Measurements from ENCODE around the gene KRT2. TPM values are rescaled to one million over a fixed set of nuclear protein-coding genes. Genes with fewer than 3 reads are reported as not detected.

The KRT2 gene
- total and polyA plus RNA-seq, 4 donors, result not detected

DNA sequence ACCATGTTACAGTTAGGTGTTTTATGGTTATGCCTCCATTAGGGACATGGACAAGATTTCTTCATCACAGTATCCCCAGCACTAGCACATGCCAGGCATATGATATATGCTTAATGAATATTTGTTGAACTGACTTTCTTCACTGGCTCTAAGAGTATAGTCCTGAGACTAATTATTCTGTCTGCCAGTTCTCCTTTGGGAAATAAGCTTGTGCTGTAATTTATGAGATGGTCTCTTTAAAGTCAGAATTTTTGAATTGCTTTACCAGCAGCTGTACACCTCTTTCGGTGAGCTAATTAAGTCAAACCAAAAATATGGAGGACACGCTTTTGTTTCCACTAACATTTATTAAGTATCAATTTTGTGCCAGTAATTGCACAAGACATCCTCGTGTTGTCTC lies 45.9 kb downstream of the KRT2 start:
- no peak overlapping the region for H3K4me3 ChIP-seq (ENCODE audit: low read depth in 1 of 3, low read length in 3 of 3)
- WGBS, result 69% methylated on average over 3 of the region's 3 CpGs
- H3K4me1 ChIP-seq (ENCODE audit: control insufficient read depth in 4 of 4, insufficient read depth in 4 of 4, low read length in 3 of 4), result no peaks in the 10 kb centered on the region
- TF ChIP-seq, protein P1, sequence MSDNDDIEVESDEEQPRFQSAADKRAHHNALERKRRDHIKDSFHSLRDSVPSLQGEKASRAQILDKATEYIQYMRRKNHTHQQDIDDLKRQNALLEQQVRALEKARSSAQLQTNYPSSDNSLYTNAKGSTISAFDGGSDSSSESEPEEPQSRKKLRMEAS (IDR thresholded peaks at IDR 0.05), result no peak
- TF ChIP-seq RAD21 (IDR thresholded peaks at IDR 0.05) (no peak), TAF1 (conservative IDR thresholded peaks at IDR 0.05) (no peak), NR2F2 (IDR thresholded peaks at IDR 0.05) (no peak)
- H3K9me3 ChIP-seq (ENCODE audit: control insufficient read depth in 4 of 4, low read length in 3 of 4), result no peaks in the 10 kb centered on the region
- no peak for DNase-seq (ENCODE audit: low spot score)
- H3K36me3 ChIP-seq (ENCODE audit: control insufficient read depth in 4 of 4, insufficient read depth in 3 of 4, low read depth in 1 of 4, low read length in 3 of 4), result no peaks in the 10 kb centered on the region
- H3K9ac ChIP-seq (ENCODE audit: low read depth in 1 of 2, low read length in 2 of 2), result no peak overlapping the region
- H3K27me3 ChIP-seq (ENCODE audit: control insufficient read depth in 4 of 4, insufficient read depth in 4 of 4, low read length in 3 of 4), result peaks cover 0 to 5% (median 3%) of the 10 kb centered on the region in 4 donors
- H3K27ac ChIP-seq (ENCODE audit: low read depth in 1 of 2, low read length in 2 of 2), result no peak overlapping the region

DNA sequence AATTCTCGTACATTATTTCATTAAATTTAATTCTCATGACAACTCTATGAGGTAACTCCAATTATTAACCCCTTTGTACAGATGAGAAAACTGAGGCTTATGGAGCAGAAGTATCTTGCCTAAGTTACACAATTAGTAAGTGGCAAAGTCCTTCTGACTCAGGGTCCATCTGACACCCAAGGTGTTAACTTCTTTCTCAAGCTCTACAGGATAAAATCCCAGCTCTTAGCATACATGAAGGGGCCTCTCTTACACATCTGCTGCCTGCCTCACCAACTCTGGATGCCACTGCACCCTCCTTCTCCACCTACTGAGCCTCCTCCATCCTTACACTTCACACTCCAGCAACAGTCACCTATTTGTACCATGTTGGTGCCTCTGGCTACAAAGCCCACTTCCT lies 46.5 kb downstream of the KRT2 start:
- no peak overlapping the region for H3K27ac ChIP-seq (ENCODE audit: low read depth in 1 of 2, low read length in 2 of 2)
- H3K9ac ChIP-seq (ENCODE audit: low read depth in 1 of 2, low read length in 2 of 2), result no peak overlapping the region
- H3K4me1 ChIP-seq (ENCODE audit: control insufficient read depth in 4 of 4, insufficient read depth in 4 of 4, low read length in 3 of 4), result no peaks in the 10 kb centered on the region
- DNase-seq (ENCODE audit: low spot score), result no peak
- no peaks in the 10 kb centered on the region for H3K9me3 ChIP-seq (ENCODE audit: control insufficient read depth in 4 of 4, low read length in 3 of 4)
- H3K27me3 ChIP-seq (ENCODE audit: control insufficient read depth in 4 of 4, insufficient read depth in 4 of 4, low read length in 3 of 4), result peaks cover 0 to 7% (median 3%) of the 10 kb centered on the region in 4 donors
- no peak overlapping the region for H3K4me3 ChIP-seq (ENCODE audit: low read depth in 1 of 3, low read length in 3 of 3)
- WGBS, result 89% methylated on average over 1 of the region's 1 CpG
- H3K36me3 ChIP-seq (ENCODE audit: control insufficient read depth in 4 of 4, insufficient read depth in 3 of 4, low read depth in 1 of 4, low read length in 3 of 4), result no peaks in the 10 kb centered on the region
- TF ChIP-seq EGR1 (IDR thresholded peaks at IDR 0.05; ENCODE audit: low read depth in 2 of 2) (no peak), SP1 (IDR thresholded peaks at IDR 0.05) (no peak), JUND (IDR thresholded peaks at IDR 0.05) (no peak), FOXA2 (IDR thresholded peaks at IDR 0.05) (no peak), TAF1 (conservative IDR thresholded peaks at IDR 0.05) (no peak), GABPA (IDR thresholded peaks at IDR 0.05 in 1 of 2, conservative IDR thresholded peaks at IDR 0.05 in 1 of 2) (no peak), NR2F2 (IDR thresholded peaks at IDR 0.05) (no peak), FOXA1 (IDR thresholded peaks at IDR 0.05) (no peak), YY1 (IDR thresholded peaks at IDR 0.05) (no peak)
- TF ChIP-seq, protein P2, sequence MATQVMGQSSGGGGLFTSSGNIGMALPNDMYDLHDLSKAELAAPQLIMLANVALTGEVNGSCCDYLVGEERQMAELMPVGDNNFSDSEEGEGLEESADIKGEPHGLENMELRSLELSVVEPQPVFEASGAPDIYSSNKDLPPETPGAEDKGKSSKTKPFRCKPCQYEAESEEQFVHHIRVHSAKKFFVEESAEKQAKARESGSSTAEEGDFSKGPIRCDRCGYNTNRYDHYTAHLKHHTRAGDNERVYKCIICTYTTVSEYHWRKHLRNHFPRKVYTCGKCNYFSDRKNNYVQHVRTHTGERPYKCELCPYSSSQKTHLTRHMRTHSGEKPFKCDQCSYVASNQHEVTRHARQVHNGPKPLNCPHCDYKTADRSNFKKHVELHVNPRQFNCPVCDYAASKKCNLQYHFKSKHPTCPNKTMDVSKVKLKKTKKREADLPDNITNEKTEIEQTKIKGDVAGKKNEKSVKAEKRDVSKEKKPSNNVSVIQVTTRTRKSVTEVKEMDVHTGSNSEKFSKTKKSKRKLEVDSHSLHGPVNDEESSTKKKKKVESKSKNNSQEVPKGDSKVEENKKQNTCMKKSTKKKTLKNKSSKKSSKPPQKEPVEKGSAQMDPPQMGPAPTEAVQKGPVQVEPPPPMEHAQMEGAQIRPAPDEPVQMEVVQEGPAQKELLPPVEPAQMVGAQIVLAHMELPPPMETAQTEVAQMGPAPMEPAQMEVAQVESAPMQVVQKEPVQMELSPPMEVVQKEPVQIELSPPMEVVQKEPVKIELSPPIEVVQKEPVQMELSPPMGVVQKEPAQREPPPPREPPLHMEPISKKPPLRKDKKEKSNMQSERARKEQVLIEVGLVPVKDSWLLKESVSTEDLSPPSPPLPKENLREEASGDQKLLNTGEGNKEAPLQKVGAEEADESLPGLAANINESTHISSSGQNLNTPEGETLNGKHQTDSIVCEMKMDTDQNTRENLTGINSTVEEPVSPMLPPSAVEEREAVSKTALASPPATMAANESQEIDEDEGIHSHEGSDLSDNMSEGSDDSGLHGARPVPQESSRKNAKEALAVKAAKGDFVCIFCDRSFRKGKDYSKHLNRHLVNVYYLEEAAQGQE (IDR thresholded peaks at IDR 0.05), result no peak
- TF ChIP-seq, protein P3, sequence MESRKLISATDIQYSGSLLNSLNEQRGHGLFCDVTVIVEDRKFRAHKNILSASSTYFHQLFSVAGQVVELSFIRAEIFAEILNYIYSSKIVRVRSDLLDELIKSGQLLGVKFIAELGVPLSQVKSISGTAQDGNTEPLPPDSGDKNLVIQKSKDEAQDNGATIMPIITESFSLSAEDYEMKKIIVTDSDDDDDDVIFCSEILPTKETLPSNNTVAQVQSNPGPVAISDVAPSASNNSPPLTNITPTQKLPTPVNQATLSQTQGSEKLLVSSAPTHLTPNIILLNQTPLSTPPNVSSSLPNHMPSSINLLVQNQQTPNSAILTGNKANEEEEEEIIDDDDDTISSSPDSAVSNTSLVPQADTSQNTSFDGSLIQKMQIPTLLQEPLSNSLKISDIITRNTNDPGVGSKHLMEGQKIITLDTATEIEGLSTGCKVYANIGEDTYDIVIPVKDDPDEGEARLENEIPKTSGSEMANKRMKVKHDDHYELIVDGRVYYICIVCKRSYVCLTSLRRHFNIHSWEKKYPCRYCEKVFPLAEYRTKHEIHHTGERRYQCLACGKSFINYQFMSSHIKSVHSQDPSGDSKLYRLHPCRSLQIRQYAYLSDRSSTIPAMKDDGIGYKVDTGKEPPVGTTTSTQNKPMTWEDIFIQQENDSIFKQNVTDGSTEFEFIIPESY (IDR thresholded peaks at IDR 0.05), result no peak
- TF ChIP-seq, protein P4, sequence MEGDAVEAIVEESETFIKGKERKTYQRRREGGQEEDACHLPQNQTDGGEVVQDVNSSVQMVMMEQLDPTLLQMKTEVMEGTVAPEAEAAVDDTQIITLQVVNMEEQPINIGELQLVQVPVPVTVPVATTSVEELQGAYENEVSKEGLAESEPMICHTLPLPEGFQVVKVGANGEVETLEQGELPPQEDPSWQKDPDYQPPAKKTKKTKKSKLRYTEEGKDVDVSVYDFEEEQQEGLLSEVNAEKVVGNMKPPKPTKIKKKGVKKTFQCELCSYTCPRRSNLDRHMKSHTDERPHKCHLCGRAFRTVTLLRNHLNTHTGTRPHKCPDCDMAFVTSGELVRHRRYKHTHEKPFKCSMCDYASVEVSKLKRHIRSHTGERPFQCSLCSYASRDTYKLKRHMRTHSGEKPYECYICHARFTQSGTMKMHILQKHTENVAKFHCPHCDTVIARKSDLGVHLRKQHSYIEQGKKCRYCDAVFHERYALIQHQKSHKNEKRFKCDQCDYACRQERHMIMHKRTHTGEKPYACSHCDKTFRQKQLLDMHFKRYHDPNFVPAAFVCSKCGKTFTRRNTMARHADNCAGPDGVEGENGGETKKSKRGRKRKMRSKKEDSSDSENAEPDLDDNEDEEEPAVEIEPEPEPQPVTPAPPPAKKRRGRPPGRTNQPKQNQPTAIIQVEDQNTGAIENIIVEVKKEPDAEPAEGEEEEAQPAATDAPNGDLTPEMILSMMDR (IDR thresholded peaks at IDR 0.05; ENCODE audit: low read depth, low read length, missing input control), result no peak

All from liver (tissue), 9 donors.